Mucosa of descending colon (tissue), 3 donors: ENCODE results near the gene RSPH1. TPM values are rescaled to one million over a fixed set of nuclear protein-coding genes. Genes with fewer than 3 reads are reported as not detected.
"Not testable (repeated sequence)": the region's sequence is repeated elsewhere in the genome, so short reads cannot be mapped to it uniquely, and the experiment has no call there.

ENCODE experiments used
- ATAC-seq: fragments of 200-7000 bp; cut with Tn5 transposase; one replicate; pipeline ENCODE4 v1.9.1; 2020; ENCODE audit warnings: mild to moderate bottlenecking, moderate library complexity
- DNase-seq, 3 donors: peaks; one replicate each; pipeline ENCODE4 v3.0.0-alpha.2; 2020
- H3K36me3 ChIP-seq: fragments of 200-600 bp; one replicate; pipeline ENCODE4 v1.8.0; 2021; ENCODE audit warnings: low read depth, mild to moderate bottlenecking
- H3K4me1 ChIP-seq: fragments of 200-600 bp; one replicate; pipeline ENCODE4 v1.8.0; 2021; ENCODE audit warnings: low read depth, mild to moderate bottlenecking
- H3K4me3 ChIP-seq: fragments of 200-600 bp; one replicate; pipeline ENCODE4 v1.8.0; 2021; ENCODE audit warnings: mild to moderate bottlenecking
- H3K9me3 ChIP-seq: fragments of 200-600 bp; one replicate; pipeline ENCODE4 v1.8.0; 2021; ENCODE audit warnings: mild to moderate bottlenecking
- CTCF ChIP-seq: fragments of 200-600 bp; IDR thresholded peaks from one replicate; pipeline ENCODE4 v1.8.0; 2022; ENCODE audit warnings: antibody characterized with exemption, mild to moderate bottlenecking
- intact Hi-C, 2 donors: fragments of 100-400 bp; cut with DNase I in 1 of 2; cut with micrococcal nuclease in 1 of 2; formaldehyde crosslinking; loops; one replicate each; pipeline versions ENCODE4 v1.11.0 to v1.11.1; 2022; cut with DNase I, micrococcal nuclease
- total RNA-seq, 3 donors: library from RNA; stranded (reverse); fragmentation: NEBNext Ultra II Directional in 2 of 3; extraction: Animal tissue kit (Norgen Biotek cat#: 25700) in 2 of 3; gene quantifications; one replicate each; pipeline versions ENCODE4 v1.2.1 to v1.2.4, GENCODE V29; 2021 to 2023
- donor health status: DM: no; HTN: no; CAD: no; lungs with moderate emphysema.
- donor health status: DM: no; HTN: no; CAD: no.
- donor health status: DM: no; HTN: yes; CAD: no.

The RSPH1 gene
- total RNA-seq, 3 donors from 2014 or later, result 4.0 to 7.6 (median 4.5) TPM

- Histone ChIP-seq H3K9me3 (no peaks in the 10 kb centered on the region), H3K4me3 (no peak overlapping the region), H3K4me1 (peaks cover 38% of the 10 kb centered on the region), H3K36me3 (no peaks in the 10 kb centered on the region)
- intact Hi-C loops, result no loop called here
- DNase-seq (peak in 1 of 3 donors; percentile 25), ATAC-seq (no peak)
- TF ChIP-seq CTCF, result no peak
Measured at GRCh38 chr21:42471716-42472330, 24.2 kb downstream of the RSPH1 start.

GRCh38 chr21:42471206-42471605, 24.8 kb downstream of the RSPH1 start:
- TF ChIP-seq CTCF, result no peak
- Histone ChIP-seq H3K36me3 (no peaks in the 10 kb centered on the region), H3K9me3 (no peaks in the 10 kb centered on the region), H3K4me1 (peaks cover 38% of the 10 kb centered on the region), H3K4me3 (no peak overlapping the region)
- ATAC-seq (no peak), DNase-seq (no peak)
- intact Hi-C loops, result no loop called here

GRCh38 chr21:42469726-42470125, 26.3 kb downstream of the RSPH1 start:
- intact Hi-C loops, result loop anchor here in 1 of 2 donors (10.0 kb wide), 1 partner anchor 45 kb away; the partner anchor contains the start of gene SLC37A1
- not testable (repeated sequence) for H3K36me3 ChIP-seq, H3K4me3 ChIP-seq, DNase-seq, ATAC-seq, H3K9me3 ChIP-seq
- peaks cover 47% of the 10 kb centered on the region for H3K4me1 ChIP-seq

- H3K4me1 ChIP-seq, result peaks cover 47% of the 10 kb centered on the region
- no peaks in the 10 kb centered on the region for H3K9me3 ChIP-seq
- peak in 2 of 3 donors; percentile 30 to 66 for DNase-seq
- ATAC-seq, result peak; percentile 59
- TF ChIP-seq CTCF, result no peak
- no peak overlapping the region for H3K4me3 ChIP-seq
- intact Hi-C loops, result loop anchor here in 1 of 2 donors (10.0 kb wide), 1 partner anchor 46 kb away; the partner anchor contains the start of gene SLC37A1
- no peaks in the 10 kb centered on the region for H3K36me3 ChIP-seq
Measured at GRCh38 chr21:42469272-42469671, 26.8 kb downstream of the RSPH1 start.

GRCh38 chr21:42468491-42469131, 27.4 kb downstream of the RSPH1 start:
- Histone ChIP-seq H3K4me3 (no peak overlapping the region), H3K4me1 (peaks cover 49% of the 10 kb centered on the region), H3K36me3 (no peaks in the 10 kb centered on the region), H3K9me3 (no peaks in the 10 kb centered on the region)
- intact Hi-C loops, result loop anchor here in 1 of 2 donors (10.0 kb wide), 1 partner anchor 46 kb away; the partner anchor contains the start of gene SLC37A1
- TF ChIP-seq CTCF, result no peak
- DNase-seq (no peak), ATAC-seq (peak; percentile 59)
